Body of pancreas (tissue), 4 donors: ENCODE data around the gene CLEC1A. TPM values are rescaled to one million over a fixed set of nuclear protein-coding genes. Genes with fewer than 3 reads are reported as not detected.
A peak's percentile ranks its signal among the peaks of the same experiment; 100 is the strongest.
"Not testable (repeated sequence)": the region's sequence is repeated elsewhere in the genome, so short reads cannot be mapped to it uniquely, and the experiment has no call there.

Source experiments
- ATAC-seq: fragments of 150-250 bp; one replicate; pipeline ENCODE4 v1.9.1; 2016
- DNase-seq, 4 donors: peaks; one replicate each; pipeline ENCODE4 v3.0.0-alpha.2; 2019
- H3K27ac ChIP-seq, 4 donors: fragments of 200-600 bp; sonication (generic); 1 replicate in 3 of 4; 2 replicates in 1 of 4; pipeline versions ENCODE4 v1.5.1 to v1.6.1; 2016 to 2019; ENCODE audit warnings: mild to moderate bottlenecking in 1 of 4, mixed read lengths in 1 of 4, moderate library complexity in 1 of 4
- H3K27me3 ChIP-seq, 2 donors: fragments of 200-600 bp; sonication (generic); one replicate each; pipeline ENCODE4 v1.6.0; 2016; ENCODE audit warnings: mild to moderate bottlenecking in 1 of 2
- H3K36me3 ChIP-seq, 2 donors: fragments of 200-600 bp; sonication (generic); replicated peaks in 1 of 2; 2 replicates each; pipeline ENCODE4 v1.5.1; 2016; ENCODE audit warnings: low read depth in 2 of 2; ENCODE audit not compliant: insufficient read depth in 1 of 2
- H3K4me1 ChIP-seq: fragments of 200-600 bp; sonication (generic); one replicate; pipeline ENCODE4 v1.6.0; 2016
- H3K4me3 ChIP-seq, 2 donors: fragments of 200-600 bp; sonication (generic); 1 replicate in 1 of 2; 2 replicates in 1 of 2; pipeline ENCODE4 v1.5.1; 2016 to 2019
- H3K9me3 ChIP-seq, 3 donors: fragments of 200-600 bp; sonication (generic); 1 replicate in 2 of 3; 2 replicates in 1 of 3; pipeline ENCODE4 v1.5.1; 2016
- POLR2A ChIP-seq, 3 donors: fragments of 450-650 bp; IDR thresholded peaks; one replicate each; pipeline ENCODE4 v1.6.1; 2016; ENCODE audit warnings: antibody characterized with exemption in 3 of 3, mild to moderate bottlenecking in 2 of 3
- WGBS, 2 donors: methylation state at CpG; one replicate each; pipeline ENCODE4 v1.1.5; 2017; 5-methylcytosine and 5-hydroxymethylcytosine counted together
- intact Hi-C: fragments of 100-400 bp; cut with DNase I; formaldehyde crosslinking; loops from one replicate; pipeline ENCODE4 v1.15.1; 2023
- total RNA-seq, 2 donors: library from RNA; depleted of rRNA; stranded (reverse); fragments of >200 nt; gene quantifications; one replicate each; pipeline ENCODE4 v1.1.0, GENCODE V29; 2016
- TF ChIP-seq, protein P1 (sequence below), 7 experiments: fragments of 450-650 bp in 4 of 7; fragments of 200-600 bp in 3 of 7; sonication (generic) in 3 of 7; IDR thresholded peaks; one replicate each; pipeline ENCODE4 v1.5.1; 2016 to 2019; ENCODE audit warnings: antibody characterized with exemption in 7 of 7

Gene CLEC1A
- total RNA-seq, 2 donors from 2014 or later = 1.3 to 2.6 TPM

DNA sequence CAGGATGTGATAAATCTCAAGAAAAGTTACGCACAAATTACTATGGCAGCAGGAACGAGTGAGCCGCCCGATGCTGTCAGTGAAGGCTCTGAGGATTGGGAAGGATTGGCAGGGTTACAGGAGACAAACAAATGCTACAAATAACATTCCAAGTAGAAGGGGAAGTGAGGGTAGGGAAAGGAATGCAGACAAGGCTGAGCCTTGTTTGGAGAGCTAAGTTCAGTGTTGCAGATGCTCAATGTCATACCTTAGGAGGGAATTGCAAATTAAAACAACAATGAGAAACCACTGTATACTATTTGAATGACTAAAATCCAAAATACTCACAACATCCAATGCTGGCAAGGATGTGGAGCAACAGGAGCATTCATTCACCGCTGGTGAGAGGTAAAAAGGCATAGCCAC lies 67.0 kb downstream of the CLEC1A start:
- Histone ChIP-seq H3K27me3 (no peaks in the 10 kb centered on the region), H3K27ac (no peak overlapping the region), H3K36me3 (no peaks in the 10 kb centered on the region), H3K4me3 (no peak overlapping the region), H3K4me1 (no peaks in the 10 kb centered on the region), H3K9me3 (no peaks in the 10 kb centered on the region)
- DNase-seq = no peak
- 62 to 63% methylated on average over 5 of the region's 5 CpGs for WGBS, 2 donors
- no peak for TF ChIP-seq POLR2A (IDR thresholded peaks at IDR 0.05)
- TF ChIP-seq, protein P1, sequence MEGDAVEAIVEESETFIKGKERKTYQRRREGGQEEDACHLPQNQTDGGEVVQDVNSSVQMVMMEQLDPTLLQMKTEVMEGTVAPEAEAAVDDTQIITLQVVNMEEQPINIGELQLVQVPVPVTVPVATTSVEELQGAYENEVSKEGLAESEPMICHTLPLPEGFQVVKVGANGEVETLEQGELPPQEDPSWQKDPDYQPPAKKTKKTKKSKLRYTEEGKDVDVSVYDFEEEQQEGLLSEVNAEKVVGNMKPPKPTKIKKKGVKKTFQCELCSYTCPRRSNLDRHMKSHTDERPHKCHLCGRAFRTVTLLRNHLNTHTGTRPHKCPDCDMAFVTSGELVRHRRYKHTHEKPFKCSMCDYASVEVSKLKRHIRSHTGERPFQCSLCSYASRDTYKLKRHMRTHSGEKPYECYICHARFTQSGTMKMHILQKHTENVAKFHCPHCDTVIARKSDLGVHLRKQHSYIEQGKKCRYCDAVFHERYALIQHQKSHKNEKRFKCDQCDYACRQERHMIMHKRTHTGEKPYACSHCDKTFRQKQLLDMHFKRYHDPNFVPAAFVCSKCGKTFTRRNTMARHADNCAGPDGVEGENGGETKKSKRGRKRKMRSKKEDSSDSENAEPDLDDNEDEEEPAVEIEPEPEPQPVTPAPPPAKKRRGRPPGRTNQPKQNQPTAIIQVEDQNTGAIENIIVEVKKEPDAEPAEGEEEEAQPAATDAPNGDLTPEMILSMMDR (IDR thresholded peaks at IDR 0.05) = no peak
- ATAC-seq = no peak
- intact Hi-C loops = no loop called here

DNA sequence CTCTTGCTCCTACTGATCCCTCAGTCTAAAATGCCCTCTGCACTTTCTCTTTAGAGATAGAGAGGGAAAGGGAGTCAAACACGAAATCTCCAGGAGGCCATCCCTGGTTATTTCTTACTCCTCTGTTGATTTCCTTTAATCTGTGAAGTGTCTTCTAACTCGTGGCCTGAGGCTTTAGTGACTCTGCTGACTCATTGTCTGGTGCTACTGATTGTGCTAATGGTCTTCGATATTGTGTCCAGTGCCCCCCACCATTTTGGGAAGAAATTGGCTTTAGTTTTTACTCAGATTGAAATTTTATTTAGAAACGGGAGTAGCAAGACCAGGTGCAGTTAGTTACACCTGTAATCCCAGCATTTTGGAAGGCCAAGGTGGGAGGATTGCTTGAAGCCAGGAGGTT lies 67.5 kb downstream of the CLEC1A start:
- TF ChIP-seq, protein P1 (IDR thresholded peaks at IDR 0.05) = no peak
- TF ChIP-seq POLR2A (IDR thresholded peaks at IDR 0.05) = no peak
- ATAC-seq (no peak), DNase-seq (no peak)
- H3K9me3 ChIP-seq = no peaks in the 10 kb centered on the region
- H3K27ac ChIP-seq = no peak overlapping the region
- no peaks in the 10 kb centered on the region for H3K4me1 ChIP-seq
- 45 to 54% methylated on average over 4 of the region's 4 CpGs for WGBS, 2 donors
- no peaks in the 10 kb centered on the region for H3K27me3 ChIP-seq
- no peak overlapping the region for H3K4me3 ChIP-seq
- intact Hi-C loops = no loop called here
- H3K36me3 ChIP-seq = no peaks in the 10 kb centered on the region

DNA sequence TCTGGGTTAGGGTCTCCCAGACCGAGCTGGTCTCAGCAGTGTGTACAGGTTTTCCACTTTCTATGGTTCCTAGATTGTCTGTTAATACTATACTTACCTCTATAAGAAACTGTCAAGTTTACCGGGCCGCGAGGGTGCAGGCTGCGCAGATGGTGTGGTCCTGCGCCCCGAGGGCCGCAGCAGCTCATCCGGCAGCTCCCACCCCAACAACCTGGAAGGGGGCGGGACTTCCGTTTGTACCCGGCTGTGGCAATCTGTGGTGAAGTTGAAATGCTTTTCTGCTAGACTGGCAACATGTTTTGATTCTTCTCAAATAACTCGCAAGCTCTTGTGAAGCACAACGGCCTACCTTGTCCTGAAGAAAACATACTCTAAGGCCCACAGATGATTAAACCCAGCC lies 68.3 kb downstream of the CLEC1A start, which contains the start of gene CLEC9A:
CLEC9A (plus strand) TSS at position 237 of the 400 bp plus-strand sequence. CDS start 22,006 bp downstream, outside the sequence.
- Histone ChIP-seq H3K4me3 (no peak within 1 kb of the TSS), H3K4me1 (no peaks in the 10 kb centered on the region), H3K9me3 (no peaks in the 10 kb centered on the region), H3K36me3 (no peaks in the 10 kb centered on the region), H3K27me3 (no peaks in the 10 kb centered on the region), H3K27ac (no peak within 1 kb of the TSS)
- no peak for DNase-seq
- no peak for TF ChIP-seq POLR2A (IDR thresholded peaks at IDR 0.05)
- TF ChIP-seq, protein P1 (IDR thresholded peaks at IDR 0.05) = no peak
- intact Hi-C loops = no loop called here
- 82 to 86% methylated on average over 14 of the region's 14 CpGs for WGBS, 2 donors
- ATAC-seq = no peak

DNA sequence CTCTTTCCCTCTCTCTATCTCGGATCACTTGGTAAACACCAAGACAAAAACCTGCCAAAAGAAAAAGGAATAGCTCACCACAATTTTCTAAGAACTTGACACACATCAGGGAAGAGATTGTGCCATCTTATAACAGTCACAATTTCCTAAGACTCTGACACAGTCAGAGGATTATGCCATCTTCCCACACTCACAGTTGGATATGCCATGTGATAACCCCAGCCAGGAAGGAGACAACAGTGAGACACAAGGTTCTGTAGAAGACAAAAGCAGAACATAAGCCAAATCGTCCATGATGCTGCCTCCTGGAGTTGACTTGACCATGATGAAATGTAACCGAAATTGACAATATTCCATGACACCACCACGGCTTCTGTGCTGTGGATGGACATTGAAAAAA lies 71.1 kb downstream of the CLEC1A start:
- ATAC-seq (no peak), DNase-seq (peak in 1 of 4 donors; percentile 42)
- intact Hi-C loops = no loop called here
- Histone ChIP-seq H3K27ac (peak overlapping the region in 1 of 4 donors; percentile 49), H3K36me3 (no peaks in the 10 kb centered on the region), H3K9me3 (no peaks in the 10 kb centered on the region), H3K4me3 (no peak overlapping the region), H3K27me3 (no peaks in the 10 kb centered on the region), H3K4me1 (no peaks in the 10 kb centered on the region)
- TF ChIP-seq, protein P1 (IDR thresholded peaks at IDR 0.05) = no peak
- no peak for TF ChIP-seq POLR2A (IDR thresholded peaks at IDR 0.05)
- 44 to 45% methylated on average over 4 of the region's 4 CpGs for WGBS, 2 donors

DNA sequence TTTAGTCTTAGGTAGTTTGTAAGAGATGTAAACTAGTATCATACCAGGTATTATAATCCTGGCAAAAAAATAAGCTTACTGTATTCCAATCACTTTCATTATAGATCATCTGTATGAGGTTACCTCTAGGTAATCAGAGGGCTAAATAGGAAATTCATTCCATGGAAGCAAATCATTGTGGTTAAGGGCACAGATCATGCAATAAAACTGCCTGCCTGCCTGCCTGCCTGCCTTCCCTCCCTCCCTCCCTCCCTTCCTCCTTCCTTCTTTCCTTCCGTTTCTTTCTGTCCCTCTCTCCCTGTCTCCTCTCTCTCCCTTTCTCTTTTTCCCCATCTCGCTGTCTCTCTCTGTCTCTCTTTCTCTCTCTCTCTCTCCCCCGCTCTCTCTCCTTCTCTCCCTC lies 71.5 kb downstream of the CLEC1A start:
- TF ChIP-seq, protein P1 (IDR thresholded peaks at IDR 0.05) = no peak
- no peak for TF ChIP-seq POLR2A (IDR thresholded peaks at IDR 0.05)
- Histone ChIP-seq H3K4me1 (no peaks in the 10 kb centered on the region), H3K36me3 (no peaks in the 10 kb centered on the region), H3K4me3 (no peak overlapping the region), H3K9me3 (no peaks in the 10 kb centered on the region), H3K27ac (peak overlapping the region in 1 of 4 donors; percentile 49), H3K27me3 (no peaks in the 10 kb centered on the region)
- DNase-seq = no peak
- 53 to 65% methylated on average over 3 of the region's 3 CpGs for WGBS, 2 donors
- intact Hi-C loops = no loop called here
- no peak for ATAC-seq

DNA sequence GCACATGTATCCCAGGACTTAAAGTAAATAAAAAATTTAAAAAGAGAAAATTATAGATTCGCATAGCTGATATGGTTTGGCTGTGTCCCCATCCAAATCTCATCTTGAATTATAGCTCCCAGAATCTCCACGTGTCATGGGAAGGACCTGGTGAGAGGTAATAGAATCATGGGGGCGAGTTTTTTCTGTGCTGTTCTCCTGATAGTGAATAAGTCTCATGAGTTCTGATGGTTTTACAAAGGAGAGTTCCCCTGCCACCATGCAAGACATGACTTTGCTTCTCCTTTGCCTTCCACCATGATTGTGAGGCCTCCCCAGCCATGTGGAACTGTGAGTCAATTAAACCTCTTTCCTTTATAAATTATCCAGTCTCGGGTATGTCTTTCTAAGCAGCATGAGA lies 72.1 kb downstream of the CLEC1A start:
- WGBS, 2 donors = 65 to 82% methylated on average over 4 of the region's 4 CpGs
- H3K36me3 ChIP-seq, H3K27me3 ChIP-seq: not testable (repeated sequence)

More for the DNA sequence above, 72.1 kb downstream of the CLEC1A start:
- intact Hi-C loops, ATAC-seq, H3K4me1 ChIP-seq, H3K27ac ChIP-seq, H3K9me3 ChIP-seq, DNase-seq, H3K4me3 ChIP-seq: not testable (repeated sequence)
